Measurements from ENCODE around the gene OR4K1. TPM values are rescaled to one million over a fixed set of nuclear protein-coding genes. Genes with fewer than 3 reads are reported as not detected.

OR4K1 gene
- polyA plus RNA-seq, 1 donor from 2014 or later: not detected

DNA sequence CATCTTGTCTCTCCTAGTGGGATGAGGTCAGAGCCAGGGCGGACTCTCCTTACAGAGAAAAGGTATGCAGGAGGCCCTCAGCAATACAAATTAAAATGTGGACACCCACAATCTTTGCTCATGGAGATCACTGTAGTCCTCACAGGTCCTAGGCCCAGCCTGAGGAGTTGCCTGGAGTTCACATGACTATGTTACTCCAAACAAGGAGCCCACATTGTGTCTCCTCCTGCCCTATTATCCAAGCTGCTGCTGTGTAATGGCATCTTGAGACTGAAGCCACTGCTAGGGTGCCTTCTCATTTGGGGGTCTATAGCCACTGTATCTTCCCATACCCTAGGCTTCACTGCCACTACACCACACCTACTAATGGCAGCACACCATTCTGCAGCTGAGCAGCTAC lies 11.0 kb downstream of the OR4K1 start:
- no peak overlapping the region for H3K9ac ChIP-seq (ENCODE audit: low read length)
- no peaks in the 10 kb centered on the region for H3F3A ChIP-seq (ENCODE audit: insufficient read depth, low read length, poor library complexity, severe bottlenecking)
- TF ChIP-seq TAF1 (IDR thresholded peaks at IDR 0.05; ENCODE audit: low read depth): no peak
- no peak for TF ChIP-seq POLR2AphosphoS5 (IDR thresholded peaks at IDR 0.05)
- TF ChIP-seq, protein P1, sequence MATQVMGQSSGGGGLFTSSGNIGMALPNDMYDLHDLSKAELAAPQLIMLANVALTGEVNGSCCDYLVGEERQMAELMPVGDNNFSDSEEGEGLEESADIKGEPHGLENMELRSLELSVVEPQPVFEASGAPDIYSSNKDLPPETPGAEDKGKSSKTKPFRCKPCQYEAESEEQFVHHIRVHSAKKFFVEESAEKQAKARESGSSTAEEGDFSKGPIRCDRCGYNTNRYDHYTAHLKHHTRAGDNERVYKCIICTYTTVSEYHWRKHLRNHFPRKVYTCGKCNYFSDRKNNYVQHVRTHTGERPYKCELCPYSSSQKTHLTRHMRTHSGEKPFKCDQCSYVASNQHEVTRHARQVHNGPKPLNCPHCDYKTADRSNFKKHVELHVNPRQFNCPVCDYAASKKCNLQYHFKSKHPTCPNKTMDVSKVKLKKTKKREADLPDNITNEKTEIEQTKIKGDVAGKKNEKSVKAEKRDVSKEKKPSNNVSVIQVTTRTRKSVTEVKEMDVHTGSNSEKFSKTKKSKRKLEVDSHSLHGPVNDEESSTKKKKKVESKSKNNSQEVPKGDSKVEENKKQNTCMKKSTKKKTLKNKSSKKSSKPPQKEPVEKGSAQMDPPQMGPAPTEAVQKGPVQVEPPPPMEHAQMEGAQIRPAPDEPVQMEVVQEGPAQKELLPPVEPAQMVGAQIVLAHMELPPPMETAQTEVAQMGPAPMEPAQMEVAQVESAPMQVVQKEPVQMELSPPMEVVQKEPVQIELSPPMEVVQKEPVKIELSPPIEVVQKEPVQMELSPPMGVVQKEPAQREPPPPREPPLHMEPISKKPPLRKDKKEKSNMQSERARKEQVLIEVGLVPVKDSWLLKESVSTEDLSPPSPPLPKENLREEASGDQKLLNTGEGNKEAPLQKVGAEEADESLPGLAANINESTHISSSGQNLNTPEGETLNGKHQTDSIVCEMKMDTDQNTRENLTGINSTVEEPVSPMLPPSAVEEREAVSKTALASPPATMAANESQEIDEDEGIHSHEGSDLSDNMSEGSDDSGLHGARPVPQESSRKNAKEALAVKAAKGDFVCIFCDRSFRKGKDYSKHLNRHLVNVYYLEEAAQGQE (IDR thresholded peaks at IDR 0.05; ENCODE audit: borderline replicate concordance): no peak
- TF ChIP-seq, protein P2, sequence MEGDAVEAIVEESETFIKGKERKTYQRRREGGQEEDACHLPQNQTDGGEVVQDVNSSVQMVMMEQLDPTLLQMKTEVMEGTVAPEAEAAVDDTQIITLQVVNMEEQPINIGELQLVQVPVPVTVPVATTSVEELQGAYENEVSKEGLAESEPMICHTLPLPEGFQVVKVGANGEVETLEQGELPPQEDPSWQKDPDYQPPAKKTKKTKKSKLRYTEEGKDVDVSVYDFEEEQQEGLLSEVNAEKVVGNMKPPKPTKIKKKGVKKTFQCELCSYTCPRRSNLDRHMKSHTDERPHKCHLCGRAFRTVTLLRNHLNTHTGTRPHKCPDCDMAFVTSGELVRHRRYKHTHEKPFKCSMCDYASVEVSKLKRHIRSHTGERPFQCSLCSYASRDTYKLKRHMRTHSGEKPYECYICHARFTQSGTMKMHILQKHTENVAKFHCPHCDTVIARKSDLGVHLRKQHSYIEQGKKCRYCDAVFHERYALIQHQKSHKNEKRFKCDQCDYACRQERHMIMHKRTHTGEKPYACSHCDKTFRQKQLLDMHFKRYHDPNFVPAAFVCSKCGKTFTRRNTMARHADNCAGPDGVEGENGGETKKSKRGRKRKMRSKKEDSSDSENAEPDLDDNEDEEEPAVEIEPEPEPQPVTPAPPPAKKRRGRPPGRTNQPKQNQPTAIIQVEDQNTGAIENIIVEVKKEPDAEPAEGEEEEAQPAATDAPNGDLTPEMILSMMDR (IDR thresholded peaks at IDR 0.05; ENCODE audit: poor library complexity, severe bottlenecking): no peak
- TF ChIP-seq RAD21 (conservative IDR thresholded peaks at IDR 0.05): no peak
- TF ChIP-seq EZH2 (IDR thresholded peaks at IDR 0.05; ENCODE audit: borderline replicate concordance, insufficient read depth, low read length, poor library complexity, severe bottlenecking): no peak
- TF ChIP-seq EP300 (conservative IDR thresholded peaks at IDR 0.05; ENCODE audit: poor library complexity, severe bottlenecking): no peak
- no peak for TF ChIP-seq MXI1 (conservative IDR thresholded peaks at IDR 0.05; ENCODE audit: poor library complexity, severe bottlenecking)
- no peak for TF ChIP-seq SMC3 (conservative IDR thresholded peaks at IDR 0.05; ENCODE audit: poor library complexity)
- no peak overlapping the region for H2AFZ ChIP-seq (ENCODE audit: low read depth, low read length)
- no peak overlapping the region for H3K4me3 ChIP-seq (ENCODE audit: low read length)
- no peaks in the 10 kb centered on the region for H3K79me2 ChIP-seq (replicated peaks; ENCODE audit: insufficient read depth, low read length)
- H3K4me2 ChIP-seq (ENCODE audit: low read length): no peak overlapping the region
- H3K36me3 ChIP-seq (ENCODE audit: insufficient read depth, low read length): no peaks in the 10 kb centered on the region
- H3K27me3 ChIP-seq (ENCODE audit: insufficient read depth, low read depth, low read length): no peaks in the 10 kb centered on the region
- H3K27ac ChIP-seq (ENCODE audit: low read length): no peak overlapping the region
- no peaks in the 10 kb centered on the region for H3K9me3 ChIP-seq (ENCODE audit: low read length)
- no peaks in the 10 kb centered on the region for H4K20me1 ChIP-seq (ENCODE audit: insufficient read depth)
- no peaks in the 10 kb centered on the region for H3K9me2 ChIP-seq (ENCODE audit: insufficient read depth, low read length)

DNA sequence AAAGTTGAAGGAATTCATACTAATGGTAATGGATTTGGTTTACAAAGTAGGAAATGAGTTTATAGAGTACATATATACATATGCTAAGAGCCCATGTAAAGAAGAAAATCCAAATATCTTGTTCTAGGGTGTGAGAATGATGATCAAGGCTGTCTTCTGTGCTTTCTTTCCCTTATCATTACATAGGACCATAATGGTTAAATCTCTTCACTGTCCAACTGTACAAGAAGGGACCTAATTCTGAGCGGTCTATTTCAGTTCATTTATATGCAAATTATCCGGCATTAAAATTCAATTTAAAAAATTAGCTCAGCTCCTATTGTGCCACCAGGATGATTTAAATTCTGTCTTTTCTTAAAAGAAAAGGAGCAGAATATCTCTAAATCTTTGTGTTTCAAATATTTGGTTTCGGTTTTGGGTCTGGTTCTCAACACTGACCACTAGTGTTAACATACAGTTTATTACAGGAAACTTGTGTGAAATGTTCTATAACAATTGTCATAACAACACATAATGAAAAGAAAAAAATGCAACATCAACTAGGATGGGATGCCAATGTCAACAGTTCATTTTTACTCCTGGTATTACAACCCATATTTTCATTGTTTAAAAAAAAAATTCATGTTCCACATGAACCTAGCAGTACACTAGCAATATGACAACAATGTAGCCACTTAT lies 16.8 kb downstream of the OR4K1 start:
- no peaks in the 10 kb centered on the region for H3K36me3 ChIP-seq (ENCODE audit: insufficient read depth, low read length)
- no peak overlapping the region for H3K4me2 ChIP-seq (ENCODE audit: low read length)
- no peak overlapping the region for H2AFZ ChIP-seq (ENCODE audit: low read depth, low read length)
- no peak overlapping the region for H3K4me3 ChIP-seq (ENCODE audit: low read length)
- H3F3A ChIP-seq (ENCODE audit: insufficient read depth, low read length, poor library complexity, severe bottlenecking): no peaks in the 10 kb centered on the region
- H3K9me2 ChIP-seq (ENCODE audit: insufficient read depth, low read length): no peaks in the 10 kb centered on the region
- H3K9me3 ChIP-seq (ENCODE audit: low read length): peaks cover 3% of the 10 kb centered on the region
- no peaks in the 10 kb centered on the region for H3K27me3 ChIP-seq (ENCODE audit: insufficient read depth, low read depth, low read length)
- no peak overlapping the region for H3K27ac ChIP-seq (ENCODE audit: low read length)
- H3K9ac ChIP-seq (ENCODE audit: low read length): no peak overlapping the region
- TF ChIP-seq, protein P2 (IDR thresholded peaks at IDR 0.05; ENCODE audit: poor library complexity, severe bottlenecking): no peak
- no peak for TF ChIP-seq RAD21 (conservative IDR thresholded peaks at IDR 0.05)
- no peak for TF ChIP-seq MXI1 (conservative IDR thresholded peaks at IDR 0.05; ENCODE audit: poor library complexity, severe bottlenecking)
- no peak for TF ChIP-seq SMC3 (conservative IDR thresholded peaks at IDR 0.05; ENCODE audit: poor library complexity)
- TF ChIP-seq, protein P1 (IDR thresholded peaks at IDR 0.05; ENCODE audit: borderline replicate concordance): no peak
- TF ChIP-seq TAF1 (IDR thresholded peaks at IDR 0.05; ENCODE audit: low read depth): no peak
- TF ChIP-seq EP300 (conservative IDR thresholded peaks at IDR 0.05; ENCODE audit: poor library complexity, severe bottlenecking): no peak
- no peak for TF ChIP-seq EZH2 (IDR thresholded peaks at IDR 0.05; ENCODE audit: borderline replicate concordance, insufficient read depth, low read length, poor library complexity, severe bottlenecking)
- TF ChIP-seq POLR2AphosphoS5 (IDR thresholded peaks at IDR 0.05): no peak
- no peaks in the 10 kb centered on the region for H3K79me2 ChIP-seq (replicated peaks; ENCODE audit: insufficient read depth, low read length)
- no peaks in the 10 kb centered on the region for H4K20me1 ChIP-seq (ENCODE audit: insufficient read depth)
